MCF 10A (cell line): ENCODE measurements around the gene CFAP46. TPM values are rescaled to one million over a fixed set of nuclear protein-coding genes. Genes with fewer than 3 reads are reported as not detected.
A peak's percentile ranks its signal among the peaks of the same experiment; 100 is the strongest.

Experiments
- BruUV-seq: library from RNA; stranded (reverse); fragments of 400-500 nt; replicated peaks from 2 replicates; lab custom pipeline; 2021; lab: Mats Ljungman, UMichigan
- CTCF ChIA-PET: fragments of 300-600 bp; sonication (Branson Sonifier 250); formaldehyde crosslinking; extraction: SDS; loops from one replicate; lab custom pipeline; 2021; ENCODE audit warnings: antibody characterized with exemption, inconsistent platforms; lab: Yijun Ruan, JAX
- POLR2A ChIA-PET: fragments of 300-600, 350-650 bp; sonication (Branson Sonifier 250); formaldehyde crosslinking; extraction: SDS; loops from one replicate; lab custom pipeline; 2020; ENCODE audit warnings: antibody characterized with exemption, inconsistent platforms; lab: Yijun Ruan, JAX
- DNase-seq: peaks from one replicate; pipeline ENCODE4 v3.0.0-alpha.2; 2018; ENCODE audit not compliant: unreplicated experiment
- H3K27ac Mint-ChIP-seq: one replicate; pipeline ENCODE4 v1.8.0; 2022; ENCODE audit warnings: mild to moderate bottlenecking, low read depth, mixed read lengths; ENCODE audit not compliant: unreplicated experiment
- H3K27me3 Mint-ChIP-seq: one replicate; pipeline ENCODE4 v1.8.0; 2022; ENCODE audit warnings: mixed read lengths; ENCODE audit not compliant: insufficient read depth, unreplicated experiment
- H3K36me3 Mint-ChIP-seq: one replicate; pipeline ENCODE4 v1.8.0; 2022; ENCODE audit warnings: mild to moderate bottlenecking, moderate library complexity, mixed read lengths; ENCODE audit not compliant: insufficient read depth, unreplicated experiment
- H3K4me1 Mint-ChIP-seq: one replicate; pipeline ENCODE4 v1.8.0; 2022; ENCODE audit warnings: mixed read lengths; ENCODE audit not compliant: insufficient read depth, unreplicated experiment
- H3K4me3 Mint-ChIP-seq: one replicate; pipeline ENCODE4 v1.8.0; 2022; ENCODE audit warnings: mild to moderate bottlenecking, moderate library complexity, mixed read lengths; ENCODE audit not compliant: unreplicated experiment
- H3K9me3 Mint-ChIP-seq: one replicate; pipeline ENCODE4 v1.8.0; 2022; ENCODE audit warnings: mixed read lengths; ENCODE audit not compliant: unreplicated experiment
- CTCF ChIP-seq: fragments of 200-600 bp; IDR thresholded peaks from one replicate; pipeline ENCODE4 v1.8.0; 2022; ENCODE audit warnings: antibody characterized with exemption, mild to moderate bottlenecking; ENCODE audit not compliant: unreplicated experiment
- intact Hi-C: fragments of 100-400 bp; cut with micrococcal nuclease; formaldehyde crosslinking; loops from 2 replicates; pipeline ENCODE4 v1.14.1; 2022
- total RNA-seq: library from RNA; stranded (reverse); gene quantifications from 2 replicates; pipeline ENCODE4 v1.2.3, GENCODE V29; 2022

The CFAP46 gene
- total RNA-seq, 1 experiment from 2014 or later, result 0.33 TPM

GRCh38 chr10:132945125-132945893, 2.9 kb upstream of the CFAP46 start:
- Mint-ChIP-seq H3K9me3 (no peaks in the 10 kb centered on the region), H3K27me3 (peaks cover 15% of the 10 kb centered on the region), H3K27ac (no peak overlapping the region), H3K4me3 (no peak overlapping the region), H3K36me3 (peaks cover 5% of the 10 kb centered on the region), H3K4me1 (no peaks in the 10 kb centered on the region)
- no peak for TF ChIP-seq CTCF
- DNase-seq, result no peak
- BruUV-seq, result no TSS peak
- ChIA-PET POLR2A (no interaction called here), CTCF (interaction anchor here (0.9 kb wide), 1 partner anchor 21 kb away, joined by 3 read pairs; no protein-coding TSS in a partner anchor)
- intact Hi-C loops, result no loop called here

- CTCF ChIA-PET, result no interaction called here
- peaks cover 7% of the 10 kb centered on the region for H3K27me3 Mint-ChIP-seq
These were observed 2.1 kb upstream of the CFAP46 start for GRCh38 chr10:132944510-132944909.

GRCh38 chr10:132943791-132944404, 1.5 kb upstream of the CFAP46 start:
- H3K27me3 Mint-ChIP-seq, result peaks cover under 1% of the 10 kb centered on the region
- no peaks in the 10 kb centered on the region for H3K4me1 Mint-ChIP-seq
- TF ChIP-seq CTCF, result no peak
- ChIA-PET POLR2A (no interaction called here), CTCF (no interaction called here)
- intact Hi-C loops, result no loop called here
- no peak overlapping the region for H3K4me3 Mint-ChIP-seq
- no peak for DNase-seq
- no TSS peak for BruUV-seq
- H3K9me3 Mint-ChIP-seq, result no peaks in the 10 kb centered on the region
- H3K27ac Mint-ChIP-seq, result no peak overlapping the region
- peaks cover 5% of the 10 kb centered on the region for H3K36me3 Mint-ChIP-seq

More at GRCh38 chr10:132944510-132944909, 2.1 kb upstream of the CFAP46 start:
- no peaks in the 10 kb centered on the region for H3K4me1 Mint-ChIP-seq
- DNase-seq, result no peak
- H3K27ac Mint-ChIP-seq, result no peak overlapping the region
- intact Hi-C loops, result no loop called here
- no TSS peak for BruUV-seq
- no peak for TF ChIP-seq CTCF
- H3K9me3 Mint-ChIP-seq, result no peaks in the 10 kb centered on the region
- no peak overlapping the region for H3K4me3 Mint-ChIP-seq
- H3K36me3 Mint-ChIP-seq, result peaks cover 5% of the 10 kb centered on the region
- POLR2A ChIA-PET, result no interaction called here

GRCh38 chr10:132943058-132943790, 854 bp upstream of the CFAP46 start:
- intact Hi-C loops, result no loop called here

More at GRCh38 chr10:132943058-132943790, 854 bp upstream of the CFAP46 start:
- POLR2A ChIA-PET, result no interaction called here
- no peaks in the 10 kb centered on the region for H3K4me1 Mint-ChIP-seq
- DNase-seq, result no peak
- no peaks in the 10 kb centered on the region for H3K27me3 Mint-ChIP-seq
- peak overlapping the region; percentile 52 for H3K4me3 Mint-ChIP-seq
- H3K9me3 Mint-ChIP-seq, result no peaks in the 10 kb centered on the region
- no peak overlapping the region for H3K27ac Mint-ChIP-seq
- CTCF ChIA-PET, result no interaction called here
- peaks cover 5% of the 10 kb centered on the region for H3K36me3 Mint-ChIP-seq
- BruUV-seq, result no TSS peak
- TF ChIP-seq CTCF, result no peak
